Type B pancreatic cell (in vitro differentiated cells): ENCODE results near the gene LYST. TPM values are rescaled to one million over a fixed set of nuclear protein-coding genes. Genes with fewer than 3 reads are reported as not detected.
A peak's percentile ranks its signal among the peaks of the same experiment; 100 is the strongest.

Experiments
- DNase-seq: peaks from one replicate; pipeline ENCODE4 v3.0.0; 2021; ENCODE audit warnings: mixed read lengths; ENCODE audit not compliant: unreplicated experiment; ENCODE audit errors: extremely low spot score
- H3K27ac Mint-ChIP-seq: 2 replicates; pipeline ENCODE4 v1.8.0; 2021; ENCODE audit warnings: mild to moderate bottlenecking, mixed read lengths
- H3K27me3 Mint-ChIP-seq: 2 replicates; pipeline ENCODE4 v1.8.0; 2021; ENCODE audit warnings: mixed read lengths
- H3K36me3 Mint-ChIP-seq: 2 replicates; pipeline ENCODE4 v1.8.0; 2021; ENCODE audit warnings: mixed read lengths
- H3K4me1 Mint-ChIP-seq: one replicate; pipeline ENCODE4 v1.8.0; 2021; ENCODE audit warnings: mixed read lengths; ENCODE audit not compliant: unreplicated experiment
- H3K4me3 Mint-ChIP-seq: 2 replicates; pipeline ENCODE4 v1.8.0; 2021; ENCODE audit warnings: mild to moderate bottlenecking, mixed read lengths
- H3K9me3 Mint-ChIP-seq: 2 replicates; pipeline ENCODE4 v1.8.0; 2021; ENCODE audit warnings: mixed read lengths
- total RNA-seq: library from RNA; stranded (reverse); gene quantifications from 2 replicates; pipeline ENCODE4 v1.2.1, GENCODE V29; 2021; ENCODE audit warnings: low replicate concordance
- TF ChIP-seq, protein P1 (sequence below): fragments of 200-600 bp; sonication (generic); conservative IDR thresholded peaks from 2 replicates; pipeline ENCODE4 v1.5.0; 2021; ENCODE audit warnings: antibody characterized with exemption, mild to moderate bottlenecking

Gene LYST
- total RNA-seq, 1 donor from 2014 or later = 9.7 TPM

DNA sequence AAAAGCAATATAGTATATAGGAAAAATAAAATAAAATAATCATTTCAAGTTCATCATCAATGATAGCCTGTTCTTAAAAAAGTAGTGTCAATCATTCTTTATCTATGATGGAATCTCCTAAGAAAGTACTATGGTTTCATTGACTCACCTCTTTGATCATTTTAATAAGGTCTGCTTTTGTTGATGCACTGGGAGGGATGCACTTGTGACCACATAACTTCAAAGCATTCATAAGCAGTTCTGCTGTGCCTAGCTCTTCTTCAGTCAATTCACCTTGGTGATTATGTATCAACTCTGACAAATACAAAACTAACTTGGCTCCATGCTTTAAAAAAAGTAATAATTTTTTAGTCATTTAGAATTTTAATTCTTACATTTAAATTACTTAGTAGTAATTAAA lies 132.4 kb downstream of the LYST start:
- TF ChIP-seq, protein P1, sequence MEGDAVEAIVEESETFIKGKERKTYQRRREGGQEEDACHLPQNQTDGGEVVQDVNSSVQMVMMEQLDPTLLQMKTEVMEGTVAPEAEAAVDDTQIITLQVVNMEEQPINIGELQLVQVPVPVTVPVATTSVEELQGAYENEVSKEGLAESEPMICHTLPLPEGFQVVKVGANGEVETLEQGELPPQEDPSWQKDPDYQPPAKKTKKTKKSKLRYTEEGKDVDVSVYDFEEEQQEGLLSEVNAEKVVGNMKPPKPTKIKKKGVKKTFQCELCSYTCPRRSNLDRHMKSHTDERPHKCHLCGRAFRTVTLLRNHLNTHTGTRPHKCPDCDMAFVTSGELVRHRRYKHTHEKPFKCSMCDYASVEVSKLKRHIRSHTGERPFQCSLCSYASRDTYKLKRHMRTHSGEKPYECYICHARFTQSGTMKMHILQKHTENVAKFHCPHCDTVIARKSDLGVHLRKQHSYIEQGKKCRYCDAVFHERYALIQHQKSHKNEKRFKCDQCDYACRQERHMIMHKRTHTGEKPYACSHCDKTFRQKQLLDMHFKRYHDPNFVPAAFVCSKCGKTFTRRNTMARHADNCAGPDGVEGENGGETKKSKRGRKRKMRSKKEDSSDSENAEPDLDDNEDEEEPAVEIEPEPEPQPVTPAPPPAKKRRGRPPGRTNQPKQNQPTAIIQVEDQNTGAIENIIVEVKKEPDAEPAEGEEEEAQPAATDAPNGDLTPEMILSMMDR = no peak
- Mint-ChIP-seq H3K36me3 (peaks cover 6% of the 10 kb centered on the region), H3K4me1 (no peaks in the 10 kb centered on the region), H3K4me3 (no peak overlapping the region), H3K27ac (no peak overlapping the region), H3K9me3 (no peaks in the 10 kb centered on the region), H3K27me3 (no peaks in the 10 kb centered on the region)
- no peak for DNase-seq

DNA sequence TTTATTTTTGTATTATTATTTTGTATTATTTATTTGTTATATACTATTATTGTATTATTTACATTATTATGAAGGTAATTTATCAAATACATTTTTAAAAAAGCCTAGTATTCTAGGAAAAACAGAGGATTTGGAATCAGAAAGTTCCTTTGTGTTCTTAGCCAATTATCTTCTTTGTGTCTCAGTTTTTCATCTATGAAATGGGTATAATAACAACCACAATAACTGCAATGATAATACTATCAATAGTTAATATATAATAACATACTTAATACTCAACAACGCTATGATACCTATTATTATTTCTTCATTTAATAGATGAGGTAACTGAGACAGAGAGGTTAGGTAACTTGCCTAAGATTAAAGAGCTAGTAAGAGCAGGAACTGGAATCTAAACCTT lies 136.7 kb downstream of the LYST start:
- no peak for DNase-seq
- no peaks in the 10 kb centered on the region for H3K27me3 Mint-ChIP-seq
- TF ChIP-seq, protein P1 = no peak
- H3K4me1 Mint-ChIP-seq = no peaks in the 10 kb centered on the region
- no peaks in the 10 kb centered on the region for H3K9me3 Mint-ChIP-seq
- no peaks in the 10 kb centered on the region for H3K36me3 Mint-ChIP-seq
- no peak overlapping the region for H3K27ac Mint-ChIP-seq
- no peak overlapping the region for H3K4me3 Mint-ChIP-seq

DNA sequence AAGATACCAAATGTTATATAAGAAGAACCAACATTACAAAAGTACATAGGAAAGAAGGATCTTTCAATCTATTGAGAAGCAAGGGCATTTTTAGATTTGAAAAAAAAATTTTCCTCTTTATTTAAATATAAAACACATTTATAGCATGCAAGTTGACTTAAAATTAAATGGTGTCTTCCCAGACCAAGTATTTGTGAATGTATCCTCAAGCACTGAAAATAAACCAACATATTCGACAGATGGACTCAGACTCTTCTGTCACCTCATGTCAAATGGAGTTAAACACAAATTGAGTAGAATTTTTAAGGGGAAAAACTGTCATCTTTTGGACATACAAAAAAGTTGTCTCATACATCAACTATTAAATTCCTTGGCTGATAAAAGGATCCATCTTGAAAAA lies 140.1 kb downstream of the LYST start:
- Mint-ChIP-seq H3K4me1 (no peaks in the 10 kb centered on the region), H3K36me3 (no peaks in the 10 kb centered on the region), H3K9me3 (no peaks in the 10 kb centered on the region), H3K4me3 (no peak overlapping the region), H3K27ac (no peak overlapping the region), H3K27me3 (no peaks in the 10 kb centered on the region)
- TF ChIP-seq, protein P1 = no peak
- DNase-seq = no peak

DNA sequence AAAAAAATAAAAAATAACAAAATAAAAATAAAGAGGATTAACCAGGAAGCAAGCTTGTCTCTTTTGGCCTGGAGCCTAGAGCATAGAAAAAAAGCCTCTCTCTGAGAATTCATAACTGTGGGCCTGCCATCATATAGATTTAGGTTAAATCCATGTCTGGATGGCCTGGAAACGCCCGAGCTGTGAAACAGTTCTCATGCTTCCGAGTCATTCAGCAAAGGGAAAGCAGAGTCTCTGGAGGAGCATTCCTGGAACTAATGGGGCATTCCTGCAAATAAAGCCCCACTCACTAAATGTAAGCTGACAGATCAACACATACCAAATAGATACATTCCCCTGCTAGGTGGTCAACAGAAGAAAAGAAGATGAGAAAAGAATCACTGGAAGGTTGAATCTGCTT lies 141.3 kb downstream of the LYST start:
- Mint-ChIP-seq H3K4me1 (no peaks in the 10 kb centered on the region), H3K36me3 (peaks cover 4% of the 10 kb centered on the region), H3K9me3 (no peaks in the 10 kb centered on the region), H3K4me3 (no peak overlapping the region), H3K27ac (no peak overlapping the region), H3K27me3 (no peaks in the 10 kb centered on the region)
- no peak for DNase-seq
- TF ChIP-seq, protein P1 = no peak

DNA sequence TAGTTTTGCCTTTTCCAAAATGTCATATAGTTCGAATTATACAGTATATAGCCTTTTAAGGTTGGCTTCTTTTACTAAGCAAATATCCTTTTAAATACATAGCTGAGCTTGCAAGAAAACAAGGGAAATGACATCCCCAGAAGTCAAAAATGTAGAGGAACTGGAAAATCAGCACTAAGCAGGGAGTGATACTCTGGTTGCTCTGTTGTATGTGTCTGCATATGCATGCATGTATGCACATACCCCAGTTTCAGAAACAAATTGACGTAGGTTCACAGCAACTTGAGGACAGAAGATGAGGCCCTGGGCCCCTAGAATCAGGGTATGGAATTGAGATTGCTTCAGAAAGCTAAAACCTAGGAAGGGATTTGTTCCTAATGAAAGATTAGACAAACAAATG lies 142.0 kb downstream of the LYST start:
- no peaks in the 10 kb centered on the region for H3K4me1 Mint-ChIP-seq
- no peaks in the 10 kb centered on the region for H3K9me3 Mint-ChIP-seq
- no peak overlapping the region for H3K27ac Mint-ChIP-seq
- no peaks in the 10 kb centered on the region for H3K27me3 Mint-ChIP-seq
- TF ChIP-seq, protein P1 = no peak
- peaks cover 6% of the 10 kb centered on the region for H3K36me3 Mint-ChIP-seq
- DNase-seq = no peak
- peak overlapping the region; percentile 71 for H3K4me3 Mint-ChIP-seq

DNA sequence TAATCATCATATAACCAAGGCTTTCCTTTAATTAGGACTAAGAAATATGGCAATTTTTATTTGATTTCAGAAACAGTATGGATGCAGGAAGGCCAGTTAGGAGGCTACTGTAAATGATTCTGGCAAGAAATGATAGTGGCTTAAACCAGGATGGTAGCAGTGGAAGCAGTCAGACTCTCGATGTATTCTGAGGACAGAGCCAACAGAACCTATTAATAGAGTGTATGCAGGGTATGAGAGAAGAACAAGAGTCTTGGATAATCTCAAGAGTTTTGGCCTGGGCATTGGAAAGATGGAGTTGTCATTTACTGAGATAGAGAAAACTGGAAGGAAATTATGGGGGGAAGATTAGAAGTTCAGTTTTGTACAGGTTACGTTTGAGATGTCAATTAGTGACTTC lies 143.8 kb downstream of the LYST start:
- TF ChIP-seq, protein P1 = no peak
- Mint-ChIP-seq H3K27ac (no peak overlapping the region), H3K9me3 (no peaks in the 10 kb centered on the region), H3K4me3 (no peak overlapping the region), H3K36me3 (peaks cover 6% of the 10 kb centered on the region), H3K4me1 (no peaks in the 10 kb centered on the region), H3K27me3 (no peaks in the 10 kb centered on the region)
- DNase-seq = no peak
